ENCODE results near the gene NOVA2.

- no peak for TF ChIP-seq EZH2 (IDR thresholded peaks at IDR 0.05; ENCODE audit: low read depth, low read length, severe bottlenecking)
- TF ChIP-seq, protein P1, sequence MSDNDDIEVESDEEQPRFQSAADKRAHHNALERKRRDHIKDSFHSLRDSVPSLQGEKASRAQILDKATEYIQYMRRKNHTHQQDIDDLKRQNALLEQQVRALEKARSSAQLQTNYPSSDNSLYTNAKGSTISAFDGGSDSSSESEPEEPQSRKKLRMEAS (IDR thresholded peaks at IDR 0.05): peak; percentile 93
- TF ChIP-seq JUN (IDR thresholded peaks at IDR 0.05; ENCODE audit: low read depth, low read length): no peak
- TF ChIP-seq RAD21 (IDR thresholded peaks at IDR 0.05 in 1 of 2, conservative IDR thresholded peaks at IDR 0.05 in 1 of 2; ENCODE audit: low read depth in 2 of 2, low read length in 2 of 2): no peak
- TF ChIP-seq, protein P2, sequence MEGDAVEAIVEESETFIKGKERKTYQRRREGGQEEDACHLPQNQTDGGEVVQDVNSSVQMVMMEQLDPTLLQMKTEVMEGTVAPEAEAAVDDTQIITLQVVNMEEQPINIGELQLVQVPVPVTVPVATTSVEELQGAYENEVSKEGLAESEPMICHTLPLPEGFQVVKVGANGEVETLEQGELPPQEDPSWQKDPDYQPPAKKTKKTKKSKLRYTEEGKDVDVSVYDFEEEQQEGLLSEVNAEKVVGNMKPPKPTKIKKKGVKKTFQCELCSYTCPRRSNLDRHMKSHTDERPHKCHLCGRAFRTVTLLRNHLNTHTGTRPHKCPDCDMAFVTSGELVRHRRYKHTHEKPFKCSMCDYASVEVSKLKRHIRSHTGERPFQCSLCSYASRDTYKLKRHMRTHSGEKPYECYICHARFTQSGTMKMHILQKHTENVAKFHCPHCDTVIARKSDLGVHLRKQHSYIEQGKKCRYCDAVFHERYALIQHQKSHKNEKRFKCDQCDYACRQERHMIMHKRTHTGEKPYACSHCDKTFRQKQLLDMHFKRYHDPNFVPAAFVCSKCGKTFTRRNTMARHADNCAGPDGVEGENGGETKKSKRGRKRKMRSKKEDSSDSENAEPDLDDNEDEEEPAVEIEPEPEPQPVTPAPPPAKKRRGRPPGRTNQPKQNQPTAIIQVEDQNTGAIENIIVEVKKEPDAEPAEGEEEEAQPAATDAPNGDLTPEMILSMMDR (IDR thresholded peaks at IDR 0.05; ENCODE audit: control extremely low read depth in 1 of 3, insufficient read depth in 1 of 3, low read depth in 1 of 3, low read length in 3 of 3): no peak
- TF ChIP-seq POLR2AphosphoS5 (IDR thresholded peaks at IDR 0.05; ENCODE audit: low read depth, low read length): peak; percentile 11; the same call in 1 of the 2 replicates
- TF ChIP-seq TEAD4 (IDR thresholded peaks at IDR 0.05; ENCODE audit: low read depth, low read length): no peak
- no peak for TF ChIP-seq TCF12 (IDR thresholded peaks at IDR 0.05; ENCODE audit: low read depth, low read length)
- no peak for TF ChIP-seq CBX5 (IDR thresholded peaks at IDR 0.05; ENCODE audit: low read depth, low read length)
- peak; percentile 41 to 50; a peak in 2 of 3 replicates for TF ChIP-seq POLR2A (IDR thresholded peaks at IDR 0.05; ENCODE audit: control extremely low read depth in 1 of 2, low read depth in 2 of 2, low read length in 2 of 2)
- TF ChIP-seq TAF1 (IDR thresholded peaks at IDR 0.05; ENCODE audit: low read depth, low read length): peak; percentile 72
These were observed 21.5 kb upstream of the NOVA2 start, which contains the start of gene CCDC61 for GRCh38 chr19:45994998-45995714.
